KOPT-K1 (cell line): ENCODE measurements around the gene TREX2.

Experiments
- H3K27ac ChIP-seq: fragments of 200-600 bp; sonication (generic); 2 replicates; pipeline ENCODE4 v1.5.1; 2016; ENCODE audit warnings: antibody characterized with exemption, mild to moderate bottlenecking, low read depth, low read length; ENCODE audit not compliant: poor library complexity, severe bottlenecking
- H3K36me3 ChIP-seq: fragments of 200-600 bp; sonication (generic); 2 replicates; pipeline ENCODE4 v1.5.1; 2017; ENCODE audit warnings: antibody characterized with exemption, mild to moderate bottlenecking, low read length, moderate library complexity; ENCODE audit not compliant: insufficient read depth
- H3K9me3 ChIP-seq: fragments of 200-600 bp; sonication (generic); 2 replicates; pipeline ENCODE4 v1.5.1; 2017; ENCODE audit warnings: antibody characterized with exemption, low read length, mild to moderate bottlenecking; ENCODE audit not compliant: insufficient read depth, poor library complexity, severe bottlenecking

The TREX2 gene

DNA sequence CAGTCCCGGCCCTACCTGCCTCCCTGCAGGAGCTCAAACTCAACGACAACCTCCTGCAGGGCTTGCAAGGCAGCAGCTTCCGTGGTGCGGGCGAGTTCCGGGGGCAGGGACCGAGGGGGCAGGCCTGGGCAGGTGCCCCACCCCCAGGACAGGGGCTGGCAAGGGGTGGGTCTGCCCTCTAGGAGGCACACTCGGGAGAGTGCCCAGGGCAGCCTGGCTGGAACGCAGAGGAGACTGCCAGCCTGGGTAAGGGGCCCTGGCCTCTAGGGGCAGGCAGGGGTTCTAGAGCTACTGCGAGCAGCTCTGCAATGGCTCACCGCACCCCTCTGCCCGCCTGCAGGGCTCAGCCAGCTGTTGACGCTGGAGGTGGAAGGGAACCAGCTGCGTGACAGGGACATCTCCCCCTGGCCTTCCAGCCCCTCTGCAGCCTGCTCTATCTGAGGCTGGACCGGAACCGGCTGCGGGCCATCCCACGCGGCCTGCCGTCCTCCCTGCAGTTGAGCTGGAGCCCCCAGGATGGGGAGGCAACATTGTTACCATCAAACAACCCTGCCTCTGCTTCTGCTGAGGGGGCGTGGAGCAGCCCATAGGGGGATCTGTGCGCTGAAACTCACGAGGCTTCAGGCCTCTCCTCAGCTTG, 36.6 kb upstream of the TREX2 start:
- H3K27ac ChIP-seq = no peak overlapping the region
- no peaks in the 10 kb centered on the region for H3K36me3 ChIP-seq
- no peaks in the 10 kb centered on the region for H3K9me3 ChIP-seq

DNA sequence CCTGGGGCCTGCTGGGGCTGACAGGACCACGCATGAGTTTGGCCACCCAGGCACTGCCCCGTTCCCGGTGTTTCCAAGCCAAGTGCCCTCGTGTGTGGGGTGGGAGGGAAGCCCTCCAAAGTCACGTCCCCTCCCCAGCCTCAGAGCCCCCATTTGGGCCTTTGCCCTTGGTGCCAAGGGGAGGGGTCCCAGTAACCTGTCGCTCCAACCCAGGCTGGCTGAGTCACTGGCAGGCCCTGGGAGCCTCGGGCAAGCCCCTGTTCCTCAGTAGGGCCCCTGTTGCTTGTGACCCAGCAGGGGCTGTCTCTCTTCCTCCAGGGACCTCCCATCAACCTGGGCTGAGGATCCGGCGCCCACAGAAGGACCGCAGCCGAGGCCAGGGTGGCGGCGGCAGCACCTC, 35.2 kb upstream of the TREX2 start:
- Histone ChIP-seq H3K27ac (no peak overlapping the region), H3K36me3 (no peaks in the 10 kb centered on the region), H3K9me3 (no peaks in the 10 kb centered on the region)

DNA sequence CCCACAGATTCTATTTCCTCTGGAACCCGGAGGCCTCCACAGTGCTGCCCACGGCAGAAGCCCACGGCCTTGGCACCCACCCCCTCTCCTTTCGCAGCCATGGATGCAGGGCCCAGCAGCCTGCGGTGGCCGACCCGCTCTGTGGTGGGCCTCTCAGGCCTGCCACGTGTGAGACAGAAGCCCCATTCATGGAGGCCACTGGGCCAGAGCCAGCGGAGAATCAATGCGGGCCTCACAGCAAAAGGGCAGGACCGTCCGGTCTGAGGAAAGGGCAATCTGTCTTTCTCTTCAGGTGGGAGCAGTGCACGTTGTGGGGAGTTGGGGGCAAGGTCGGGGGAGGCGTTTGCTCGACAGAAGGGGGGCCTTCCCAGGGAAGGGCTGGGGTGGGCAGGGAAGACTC, 32.9 kb upstream of the TREX2 start:
- H3K36me3 ChIP-seq = no peaks in the 10 kb centered on the region
- H3K9me3 ChIP-seq = no peaks in the 10 kb centered on the region

DNA sequence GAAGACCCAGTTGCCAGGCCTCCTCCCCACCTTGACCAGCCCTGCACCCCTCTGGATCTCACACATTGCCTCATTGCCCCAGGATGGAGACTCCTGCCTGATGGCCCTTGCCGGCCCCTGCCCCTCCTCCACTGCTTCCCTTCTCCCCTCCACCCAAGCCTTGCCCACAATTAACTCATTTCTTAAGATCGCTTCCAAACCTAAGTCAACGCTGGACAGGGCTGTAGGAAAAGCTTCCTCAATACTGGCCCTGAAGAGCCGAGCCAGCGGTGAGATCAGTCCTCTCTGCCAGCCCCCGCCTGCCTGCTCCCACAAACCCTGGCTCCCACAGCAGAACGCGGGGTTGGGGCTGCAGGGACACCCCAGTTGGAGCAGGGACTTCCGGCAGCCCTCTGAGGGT, 32.0 kb upstream of the TREX2 start:
- Histone ChIP-seq H3K9me3 (no peaks in the 10 kb centered on the region), H3K36me3 (no peaks in the 10 kb centered on the region), H3K27ac (no peak overlapping the region)

More for the DNA sequence above, 32.9 kb upstream of the TREX2 start:
- H3K27ac ChIP-seq = no peak overlapping the region

DNA sequence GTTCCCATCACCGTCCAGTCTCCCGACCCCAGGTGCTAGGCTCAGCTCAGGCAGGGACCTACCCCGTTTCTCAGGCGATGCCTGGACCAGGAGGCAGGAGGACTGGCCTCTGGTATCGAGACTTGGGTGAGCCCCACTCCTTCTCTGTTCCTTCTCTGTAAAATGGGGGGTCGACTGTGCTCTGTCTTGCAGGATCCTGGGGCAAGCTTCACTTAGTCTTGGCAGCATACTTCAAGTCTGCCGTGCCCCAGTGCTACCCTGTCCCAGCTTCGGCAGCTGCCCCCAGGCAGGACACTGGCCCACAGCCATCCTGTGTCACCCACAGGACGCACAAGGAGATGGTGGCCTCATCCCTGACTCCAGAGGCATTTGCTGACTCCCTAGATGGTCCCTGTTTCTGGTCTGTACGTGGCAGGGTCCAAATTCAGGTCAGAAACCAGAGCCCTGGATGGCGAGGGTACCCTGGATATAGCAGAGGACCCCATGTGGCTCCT, 31.6 kb upstream of the TREX2 start:
- H3K9me3 ChIP-seq = no peaks in the 10 kb centered on the region
- H3K27ac ChIP-seq = no peak overlapping the region
- H3K36me3 ChIP-seq = no peaks in the 10 kb centered on the region

DNA sequence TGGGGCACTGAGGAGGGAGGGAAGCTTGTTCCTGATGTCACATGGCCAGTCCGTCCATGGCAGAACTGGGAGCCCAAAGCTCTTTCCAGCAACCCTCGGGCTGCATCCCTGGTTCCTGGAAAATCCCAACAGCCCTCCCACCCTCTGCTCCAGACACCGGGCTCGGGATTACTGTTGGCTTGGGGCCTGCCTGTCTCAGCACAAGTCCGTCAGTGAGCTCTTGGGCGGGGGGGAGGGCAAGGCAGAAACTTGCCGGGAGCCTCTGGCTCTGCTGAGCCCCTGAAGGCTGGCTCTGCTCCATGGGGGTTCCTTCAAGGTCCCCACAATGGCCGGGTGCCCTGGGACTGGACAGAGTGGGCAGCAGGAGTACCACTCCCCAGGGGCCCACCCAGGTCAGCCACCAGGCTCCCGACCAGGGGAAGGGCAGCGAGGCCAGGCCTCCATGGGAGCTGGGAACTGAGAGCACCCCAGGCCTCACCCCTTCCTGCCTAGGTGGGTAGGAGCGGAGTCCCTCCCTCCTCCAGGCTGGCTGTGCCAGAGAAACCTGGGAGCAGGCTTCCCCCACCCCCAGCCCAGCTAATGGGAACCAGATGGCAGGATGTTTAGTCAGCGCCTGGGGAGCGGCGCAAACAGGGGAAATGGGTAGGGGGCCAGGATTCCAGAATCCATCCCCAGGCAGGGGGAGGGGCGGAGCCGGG, 31.0 kb upstream of the TREX2 start:
- Histone ChIP-seq H3K27ac (no peak overlapping the region), H3K9me3 (no peaks in the 10 kb centered on the region)

DNA sequence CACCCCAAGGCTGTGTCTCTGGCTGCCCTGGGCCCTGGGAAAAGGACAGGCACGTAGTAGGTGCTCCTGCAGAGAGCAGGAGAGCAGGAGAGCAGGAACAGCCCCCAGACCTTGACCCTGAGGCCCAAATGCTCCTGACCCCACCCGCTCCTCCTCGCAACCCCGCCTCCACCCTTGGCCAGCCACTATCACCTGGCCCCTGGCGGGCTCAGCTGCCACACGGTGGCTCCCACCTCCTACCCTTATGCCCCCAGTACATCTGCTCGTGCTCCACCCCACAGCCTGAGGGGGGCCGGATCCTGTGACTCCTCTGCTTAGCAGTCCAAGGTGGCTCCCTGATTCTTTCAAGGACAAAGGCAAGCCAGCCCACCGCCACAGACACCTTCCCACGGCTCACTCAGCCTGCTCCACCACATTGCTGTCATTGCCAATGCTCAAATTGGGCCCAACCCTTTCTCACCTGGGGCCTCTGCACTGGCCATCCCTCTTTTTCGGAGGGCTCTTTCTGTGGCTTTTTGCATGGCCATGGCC, 30.0 kb upstream of the TREX2 start:
- Histone ChIP-seq H3K9me3 (no peaks in the 10 kb centered on the region), H3K36me3 (no peaks in the 10 kb centered on the region), H3K27ac (no peak overlapping the region)

More for the DNA sequence above, 31.0 kb upstream of the TREX2 start:
- no peaks in the 10 kb centered on the region for H3K36me3 ChIP-seq

DNA sequence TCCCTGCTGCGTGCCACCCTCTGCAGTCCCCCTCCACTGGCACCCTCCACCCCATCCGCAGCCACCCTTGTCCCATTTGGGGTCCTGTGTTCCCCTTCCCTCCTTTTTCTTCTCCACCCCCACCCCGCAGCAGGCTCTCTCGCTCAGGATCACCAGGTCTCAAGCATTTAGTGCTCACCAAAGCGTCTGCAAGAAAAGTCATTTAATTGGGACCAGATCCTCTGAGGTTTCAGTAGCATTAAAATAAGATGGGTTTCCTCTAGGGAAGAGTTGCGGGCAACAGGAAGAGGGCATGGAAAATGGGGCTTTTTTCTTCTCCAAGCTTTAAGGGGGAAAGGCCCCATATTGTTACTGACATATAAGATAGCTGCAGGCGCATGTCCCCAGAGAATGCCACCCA, 29.4 kb upstream of the TREX2 start:
- Histone ChIP-seq H3K9me3 (no peaks in the 10 kb centered on the region), H3K36me3 (no peaks in the 10 kb centered on the region), H3K27ac (no peak overlapping the region)

DNA sequence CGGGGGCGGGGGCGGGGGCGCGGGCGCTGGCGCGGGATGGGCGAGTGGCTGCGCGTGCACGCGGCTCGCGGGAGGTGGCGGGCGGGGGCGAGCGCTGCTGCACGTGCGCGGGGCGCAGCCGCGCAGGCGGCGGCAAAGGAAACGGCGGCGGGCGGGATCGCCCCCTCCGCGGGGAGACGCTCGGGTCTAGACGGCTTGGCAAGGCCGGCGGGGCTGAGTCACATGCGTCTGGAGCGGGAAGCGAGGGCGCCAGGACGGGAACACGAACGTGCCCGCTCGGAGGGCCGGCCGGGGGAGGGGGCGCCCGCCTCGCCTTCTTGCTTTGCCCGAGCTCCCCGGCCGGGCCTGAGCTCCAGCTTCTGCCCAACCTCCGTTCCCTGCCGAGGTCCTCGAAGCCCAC, 28.9 kb upstream of the TREX2 start:
- no peaks in the 10 kb centered on the region for H3K9me3 ChIP-seq
- no peak overlapping the region for H3K27ac ChIP-seq
- H3K36me3 ChIP-seq = no peaks in the 10 kb centered on the region

DNA sequence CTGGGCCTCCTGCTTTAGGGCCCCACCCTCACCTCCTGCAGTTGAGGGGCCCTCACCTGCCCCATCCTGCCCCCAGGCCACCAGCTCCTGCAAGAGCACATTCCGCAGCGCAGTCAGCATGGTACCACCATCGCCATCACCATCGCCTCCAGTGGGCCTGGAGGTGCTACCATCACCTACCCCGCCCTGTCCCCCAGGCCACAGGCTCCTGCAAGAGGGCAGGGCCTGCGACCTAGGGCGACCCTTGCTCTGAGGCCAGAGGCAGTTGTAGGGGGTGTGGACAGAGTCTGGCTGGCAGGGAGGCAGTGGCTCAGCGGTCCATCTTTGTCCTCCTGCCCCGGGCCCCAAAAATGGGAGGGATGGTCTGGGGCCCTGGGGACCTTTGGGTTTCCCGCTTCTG, 28.4 kb upstream of the TREX2 start:
- Histone ChIP-seq H3K27ac (no peak overlapping the region), H3K9me3 (no peaks in the 10 kb centered on the region), H3K36me3 (no peaks in the 10 kb centered on the region)

DNA sequence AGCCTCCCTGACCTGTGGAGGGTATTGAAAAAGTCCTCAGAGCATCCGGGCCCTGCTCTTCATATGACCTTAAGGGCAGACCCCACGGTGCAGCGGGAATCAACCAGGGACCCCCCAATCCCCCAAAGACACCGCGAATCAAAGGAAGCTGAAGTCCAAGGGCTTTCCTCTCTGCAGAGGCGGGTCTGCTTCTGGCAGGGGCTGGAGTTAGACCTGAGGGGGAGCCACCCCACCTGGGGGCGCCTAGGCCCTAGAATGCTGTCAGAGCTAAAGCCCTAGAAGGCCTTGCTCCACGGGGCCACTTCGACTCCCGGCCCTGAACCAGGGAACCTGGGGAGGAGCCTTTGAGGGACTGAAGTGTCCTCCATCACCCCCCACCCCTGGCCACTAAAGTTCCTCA, 27.3 kb upstream of the TREX2 start:
- Histone ChIP-seq H3K36me3 (peaks cover 7% of the 10 kb centered on the region; the same call in 1 of the 2 replicates), H3K9me3 (no peaks in the 10 kb centered on the region), H3K27ac (no peak overlapping the region)

DNA sequence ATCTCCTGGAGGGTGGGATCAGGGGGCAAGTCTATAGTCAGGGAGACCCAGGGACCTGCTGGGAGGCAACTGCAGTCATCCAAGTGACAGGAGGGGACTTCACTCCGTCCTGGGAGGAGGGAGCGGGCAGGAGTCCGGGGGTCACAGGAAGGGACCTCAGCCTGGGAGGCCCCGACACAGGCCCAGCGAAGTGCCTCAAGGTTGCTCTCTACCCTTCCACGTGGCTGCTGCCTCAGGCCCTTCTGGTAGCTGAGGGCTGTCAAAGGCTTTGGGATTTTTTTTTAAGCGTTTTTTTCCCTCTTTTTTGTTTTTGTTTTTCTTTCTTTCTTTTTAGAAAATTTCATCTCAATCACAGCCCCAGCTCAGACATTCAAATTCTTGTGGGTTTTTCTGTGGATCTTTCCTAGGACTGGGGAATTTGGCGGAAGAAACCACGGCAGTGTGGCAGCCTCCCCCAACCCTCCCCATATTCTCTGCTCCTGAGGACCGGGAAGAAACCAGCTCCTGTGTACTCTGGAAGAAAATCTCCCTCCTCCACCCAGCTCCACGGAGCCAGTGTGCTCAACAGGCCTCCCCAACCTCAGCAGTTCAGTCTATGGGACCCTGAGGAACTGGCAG, 25.9 kb upstream of the TREX2 start:
- Histone ChIP-seq H3K27ac (no peak overlapping the region), H3K9me3 (no peaks in the 10 kb centered on the region), H3K36me3 (peaks cover 15% of the 10 kb centered on the region; the same call in 1 of the 2 replicates)

DNA sequence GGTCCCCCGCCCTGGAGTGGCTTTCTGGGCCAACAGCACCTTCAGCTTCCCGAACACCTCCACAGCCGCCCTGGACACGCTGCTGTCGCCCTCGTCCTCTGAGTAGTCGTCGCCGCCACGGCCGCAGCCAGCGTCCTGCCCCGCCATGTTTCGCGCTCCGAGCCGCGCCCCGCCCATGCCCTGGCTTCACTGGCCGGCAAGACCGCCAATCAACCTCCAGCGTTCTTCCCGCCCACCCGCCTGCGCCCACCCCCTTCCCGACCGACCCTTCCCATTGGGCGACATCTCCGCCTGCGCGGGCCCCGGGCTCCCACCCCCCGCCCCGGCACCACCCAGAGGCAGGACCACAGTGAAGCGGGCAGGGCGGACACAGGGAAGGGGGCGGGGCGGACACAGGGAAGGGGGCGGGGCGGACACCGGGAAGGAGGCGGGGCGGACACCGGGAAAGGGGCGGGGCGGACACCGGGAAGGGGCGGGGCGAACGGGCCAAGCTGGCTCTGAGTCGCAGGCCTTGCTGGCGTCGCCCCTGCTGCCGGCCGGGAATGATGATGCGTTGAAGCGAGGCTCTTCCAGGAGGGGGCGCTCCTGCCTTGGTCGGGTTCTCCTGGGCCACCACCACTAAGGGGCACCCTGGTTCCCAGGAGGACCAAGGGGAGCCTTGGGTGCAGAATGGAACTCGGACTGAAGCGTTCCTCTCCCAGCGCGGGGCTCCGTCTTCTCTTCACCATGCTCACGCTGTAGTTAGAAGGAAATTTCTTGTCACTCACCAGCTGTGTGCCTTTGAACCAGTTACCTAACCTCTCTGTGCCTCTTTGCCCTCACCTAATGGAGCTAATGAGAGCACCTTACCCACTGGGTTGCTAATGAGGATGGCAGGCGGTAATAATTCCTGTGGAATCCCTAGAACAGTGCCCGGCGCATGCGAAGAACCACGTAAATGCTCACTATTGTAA, 24.8 kb upstream of the TREX2 start, which contains the start of gene HAUS7:
Gene HAUS7 (minus strand): TSS at position 166 of the 953 bp plus-strand sequence. CDS start 19 bp downstream, at position 147.
- Histone ChIP-seq H3K36me3 (peaks cover 15% of the 10 kb centered on the region; the same call in 1 of the 2 replicates), H3K27ac (peak within 1 kb of the TSS; percentile 65), H3K9me3 (no peaks in the 10 kb centered on the region)

DNA sequence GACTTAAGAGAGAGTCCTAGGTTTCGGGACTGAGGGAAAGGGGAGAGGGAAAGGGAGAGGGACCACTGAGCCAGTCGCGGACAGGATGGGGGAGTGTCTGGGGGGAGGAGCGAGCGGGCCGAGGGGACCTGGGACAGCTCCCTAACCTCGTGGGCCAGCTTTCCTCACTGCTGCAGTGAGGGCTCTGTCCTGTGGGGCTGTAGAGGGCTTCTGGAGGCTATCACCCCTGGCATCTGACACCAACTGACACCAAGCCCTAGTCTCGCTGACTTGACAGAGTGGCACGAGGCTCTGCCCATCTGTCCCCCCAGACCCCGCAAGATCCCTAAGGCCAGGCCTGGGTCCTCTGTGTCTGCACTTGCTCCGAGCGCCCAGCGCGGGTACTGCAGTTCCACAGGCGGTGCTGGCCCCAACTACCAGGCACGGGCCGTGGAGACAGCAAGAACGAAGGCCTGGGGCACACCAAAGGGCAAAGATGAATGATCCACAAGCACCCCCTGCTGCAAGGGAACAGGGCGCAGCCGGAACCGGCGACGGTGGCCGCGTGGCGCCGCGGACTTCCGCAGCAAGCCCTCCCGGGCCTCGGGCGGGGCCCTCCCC, 24.1 kb upstream of the TREX2 start:
- Histone ChIP-seq H3K9me3 (no peaks in the 10 kb centered on the region), H3K27ac (peak overlapping the region; percentile 65), H3K36me3 (peaks cover 19% of the 10 kb centered on the region; the same call in 1 of the 2 replicates)
